ENCODE data around the gene CREB5. TPM values are rescaled to one million over a fixed set of nuclear protein-coding genes. Genes with fewer than 3 reads are reported as not detected.
"Not testable (repeated sequence)": the region's sequence is repeated elsewhere in the genome, so short reads cannot be mapped to it uniquely, and the experiment has no call there.

Gene CREB5
- total RNA-seq, 1 donor from 2014 or later: 0.80 TPM

GRCh38 chr7:28608237-28608656 lies 195.9 kb downstream of the CREB5 start:
- TF ChIP-seq, protein P1, sequence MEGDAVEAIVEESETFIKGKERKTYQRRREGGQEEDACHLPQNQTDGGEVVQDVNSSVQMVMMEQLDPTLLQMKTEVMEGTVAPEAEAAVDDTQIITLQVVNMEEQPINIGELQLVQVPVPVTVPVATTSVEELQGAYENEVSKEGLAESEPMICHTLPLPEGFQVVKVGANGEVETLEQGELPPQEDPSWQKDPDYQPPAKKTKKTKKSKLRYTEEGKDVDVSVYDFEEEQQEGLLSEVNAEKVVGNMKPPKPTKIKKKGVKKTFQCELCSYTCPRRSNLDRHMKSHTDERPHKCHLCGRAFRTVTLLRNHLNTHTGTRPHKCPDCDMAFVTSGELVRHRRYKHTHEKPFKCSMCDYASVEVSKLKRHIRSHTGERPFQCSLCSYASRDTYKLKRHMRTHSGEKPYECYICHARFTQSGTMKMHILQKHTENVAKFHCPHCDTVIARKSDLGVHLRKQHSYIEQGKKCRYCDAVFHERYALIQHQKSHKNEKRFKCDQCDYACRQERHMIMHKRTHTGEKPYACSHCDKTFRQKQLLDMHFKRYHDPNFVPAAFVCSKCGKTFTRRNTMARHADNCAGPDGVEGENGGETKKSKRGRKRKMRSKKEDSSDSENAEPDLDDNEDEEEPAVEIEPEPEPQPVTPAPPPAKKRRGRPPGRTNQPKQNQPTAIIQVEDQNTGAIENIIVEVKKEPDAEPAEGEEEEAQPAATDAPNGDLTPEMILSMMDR (IDR thresholded peaks at IDR 0.05): no peak
- Mint-ChIP-seq H3K36me3 (ENCODE audit: low read depth) (no peaks in the 10 kb centered on the region), H3K4me3 (no peak overlapping the region), H3K27ac (no peak overlapping the region), H3K27me3 (peaks cover 2% of the 10 kb centered on the region), H3K9me3 (no peaks in the 10 kb centered on the region), H3K4me1 (no peaks in the 10 kb centered on the region)
- ChIA-PET POLR2A (no interaction called here), CTCF (no interaction called here)
- ATAC-seq (ENCODE audit: low read depth) (no peak), DNase-seq (no peak)
- intact Hi-C loops (cut with micrococcal nuclease): no loop called here

DNA sequence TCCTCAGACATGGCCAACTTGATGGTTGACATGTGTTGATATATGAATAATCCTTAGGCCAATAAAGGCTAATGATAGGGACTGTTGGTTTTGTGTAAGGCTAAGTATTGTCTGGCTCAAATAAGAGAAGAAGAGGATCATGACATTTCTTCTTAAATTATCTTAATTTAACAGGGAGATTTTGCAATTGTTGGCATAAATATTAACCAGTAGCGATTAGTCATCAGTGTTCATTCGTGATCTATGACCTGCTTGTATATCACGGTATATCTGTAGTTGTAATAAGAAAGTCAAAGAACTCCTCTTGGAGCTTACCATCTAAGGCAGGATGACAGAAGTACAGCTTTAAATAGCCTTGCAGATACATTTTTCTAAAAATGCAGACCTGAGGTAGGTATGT lies 196.4 kb downstream of the CREB5 start:
- H3K4me3 Mint-ChIP-seq: no peak overlapping the region

GRCh38 chr7:28609608-28610007 lies 197.3 kb downstream of the CREB5 start:
- intact Hi-C loops (cut with micrococcal nuclease): no loop called here
- ChIA-PET POLR2A (no interaction called here), CTCF (interaction anchor here (1.3 kb wide), 1 partner anchor 13 kb away, joined by 3 read pairs; no protein-coding TSS in a partner anchor)

More for the DNA sequence above, 196.4 kb downstream of the CREB5 start:
- ChIA-PET CTCF (no interaction called here), POLR2A (no interaction called here)
- Mint-ChIP-seq H3K27me3 (peaks cover 2% of the 10 kb centered on the region), H3K36me3 (ENCODE audit: low read depth) (no peaks in the 10 kb centered on the region), H3K4me1 (no peaks in the 10 kb centered on the region), H3K27ac (no peak overlapping the region), H3K9me3 (no peaks in the 10 kb centered on the region)
- ATAC-seq (ENCODE audit: low read depth): no peak
- intact Hi-C loops (cut with micrococcal nuclease): no loop called here
- no peak for DNase-seq
- TF ChIP-seq, protein P1 (IDR thresholded peaks at IDR 0.05): no peak

GRCh38 chr7:28611399-28611897 lies 199.1 kb downstream of the CREB5 start:
- intact Hi-C loops (cut with micrococcal nuclease); H3K36me3 Mint-ChIP-seq (ENCODE audit: low read depth): not testable (repeated sequence)
- CTCF ChIA-PET: interaction anchor here (0.7 kb wide), 1 partner anchor 248 kb away, joined by 3 read pairs; no protein-coding TSS in a partner anchor

More at GRCh38 chr7:28609608-28610007, 197.3 kb downstream of the CREB5 start:
- DNase-seq (no peak), ATAC-seq (ENCODE audit: low read depth) (no peak)
- Mint-ChIP-seq H3K9me3 (no peaks in the 10 kb centered on the region), H3K27me3 (peaks cover 2% of the 10 kb centered on the region), H3K27ac (no peak overlapping the region), H3K4me1 (no peaks in the 10 kb centered on the region), H3K36me3 (ENCODE audit: low read depth) (no peaks in the 10 kb centered on the region), H3K4me3 (no peak overlapping the region)
- TF ChIP-seq, protein P1 (IDR thresholded peaks at IDR 0.05): no peak

DNA sequence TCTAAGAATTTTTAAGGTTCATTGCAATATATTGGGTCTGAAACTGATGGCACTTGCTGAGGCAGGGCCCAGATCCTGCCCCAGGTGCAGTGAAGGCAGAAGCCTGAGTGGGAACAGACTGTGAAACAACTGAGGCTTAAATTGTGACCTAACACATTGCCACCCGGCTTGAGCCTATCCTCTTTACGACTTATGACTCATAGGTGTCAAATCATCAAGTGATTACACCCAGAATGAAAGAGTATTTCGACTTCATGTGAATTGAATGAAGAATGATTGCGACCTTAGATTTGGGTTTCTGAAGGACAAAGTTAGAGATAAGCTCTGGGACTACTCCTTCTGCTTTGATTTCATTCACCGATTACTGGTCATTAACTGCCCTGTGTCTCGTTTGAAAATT lies 200.9 kb downstream of the CREB5 start:
- TF ChIP-seq, protein P1 (IDR thresholded peaks at IDR 0.05): no peak
- no peaks in the 10 kb centered on the region for H3K36me3 Mint-ChIP-seq (ENCODE audit: low read depth)
- H3K4me1 Mint-ChIP-seq: no peaks in the 10 kb centered on the region
- no peak overlapping the region for H3K4me3 Mint-ChIP-seq
- H3K9me3 Mint-ChIP-seq: no peaks in the 10 kb centered on the region
- intact Hi-C loops (cut with micrococcal nuclease): no loop called here
- H3K27me3 Mint-ChIP-seq: no peaks in the 10 kb centered on the region
- ChIA-PET POLR2A (no interaction called here), CTCF (no interaction called here)
- DNase-seq (no peak), ATAC-seq (ENCODE audit: low read depth) (no peak)
- no peak overlapping the region for H3K27ac Mint-ChIP-seq

More at GRCh38 chr7:28611399-28611897, 199.1 kb downstream of the CREB5 start:
- H3K27ac Mint-ChIP-seq; H3K4me1 Mint-ChIP-seq; H3K9me3 Mint-ChIP-seq; H3K27me3 Mint-ChIP-seq; DNase-seq; POLR2A ChIA-PET; H3K4me3 Mint-ChIP-seq; ATAC-seq (ENCODE audit: low read depth): not testable (repeated sequence)

- DNase-seq (no peak), ATAC-seq (ENCODE audit: low read depth) (no peak)
- ChIA-PET POLR2A (no interaction called here), CTCF (interaction anchor here (0.6 to 2.5 kb wide), 2 partner anchors 66 to 240 kb away, joined by 4 to 16 read pairs; no protein-coding TSS in a partner anchor)
- Mint-ChIP-seq H3K27ac (no peak overlapping the region), H3K27me3 (no peaks in the 10 kb centered on the region), H3K36me3 (ENCODE audit: low read depth) (no peaks in the 10 kb centered on the region), H3K9me3 (no peaks in the 10 kb centered on the region), H3K4me3 (no peak overlapping the region), H3K4me1 (no peaks in the 10 kb centered on the region)
- intact Hi-C loops (cut with micrococcal nuclease): loop anchor here (1.0 kb wide), 1 partner anchor 239 kb away; no protein-coding TSS in a partner anchor
- TF ChIP-seq, protein P1 (IDR thresholded peaks at IDR 0.05): no peak
Measured at GRCh38 chr7:28615091-28615490, 202.8 kb downstream of the CREB5 start.
